NB4 (cell line): ENCODE measurements around the gene PTPN20.

Experiments used
- DNase-seq: peaks from one replicate; pipeline ENCODE4 v3.0.0; 2010; ENCODE audit warnings: low read depth
- H3K4me3 ChIP-seq: one replicate; pipeline ENCODE4 v1.5.1; 2011; ENCODE audit warnings: mild to moderate bottlenecking, low read depth, low read length, moderate library complexity
- MYC ChIP-seq: IDR thresholded peaks from 2 replicates; pipeline ENCODE4 v1.6.1; 2011; ENCODE audit warnings: low read depth, low read length
- POLR2A ChIP-seq: IDR thresholded peaks from 2 replicates; pipeline ENCODE4 v1.6.1; 2011; ENCODE audit warnings: mild to moderate bottlenecking; ENCODE audit not compliant: insufficient read length; ENCODE audit errors: extremely low read depth
- TF ChIP-seq, protein P1 (sequence below): IDR thresholded peaks from 2 replicates; pipeline ENCODE4 v1.6.1; 2011; ENCODE audit warnings: low read depth, low read length
- TF ChIP-seq, protein P2 (sequence below): IDR thresholded peaks from one replicate; pipeline ENCODE4 v1.5.1; 2012; ENCODE audit warnings: low read depth, low read length

PTPN20 gene

DNA sequence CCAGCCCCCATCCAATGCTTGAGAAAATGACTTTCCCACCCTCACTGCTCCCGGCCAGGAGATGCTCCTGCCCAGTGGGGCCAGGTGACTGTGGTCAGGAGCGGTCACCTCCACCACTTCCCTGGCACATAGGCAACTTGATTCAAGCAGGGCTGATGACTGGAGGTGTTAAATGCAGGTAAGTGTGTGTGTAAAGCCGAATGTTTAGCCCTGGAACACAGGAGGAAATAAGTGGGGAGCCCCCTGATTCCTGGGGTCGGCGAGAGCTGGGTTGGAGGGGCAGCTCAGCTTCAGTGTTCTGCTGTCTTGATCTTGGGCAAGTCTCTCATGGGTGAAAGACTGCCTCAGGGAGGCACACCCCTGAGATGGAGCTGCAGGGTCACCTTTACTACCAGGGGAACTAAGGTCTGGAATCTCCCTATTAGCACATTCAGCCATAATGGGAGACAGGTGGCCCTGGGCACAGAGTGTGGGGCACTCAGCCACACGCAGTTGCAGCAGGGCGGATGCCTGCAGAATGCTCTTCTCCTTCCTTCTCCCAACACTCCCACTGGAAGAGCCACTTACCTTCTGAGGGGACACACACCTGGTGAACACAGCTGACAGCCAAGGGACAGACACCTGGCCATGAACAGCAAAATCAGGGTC lies 124.1 kb downstream of the PTPN20 start:
- H3K4me3 ChIP-seq, result no peak overlapping the region
- no peak for DNase-seq
- TF ChIP-seq MYC, result no peak

DNA sequence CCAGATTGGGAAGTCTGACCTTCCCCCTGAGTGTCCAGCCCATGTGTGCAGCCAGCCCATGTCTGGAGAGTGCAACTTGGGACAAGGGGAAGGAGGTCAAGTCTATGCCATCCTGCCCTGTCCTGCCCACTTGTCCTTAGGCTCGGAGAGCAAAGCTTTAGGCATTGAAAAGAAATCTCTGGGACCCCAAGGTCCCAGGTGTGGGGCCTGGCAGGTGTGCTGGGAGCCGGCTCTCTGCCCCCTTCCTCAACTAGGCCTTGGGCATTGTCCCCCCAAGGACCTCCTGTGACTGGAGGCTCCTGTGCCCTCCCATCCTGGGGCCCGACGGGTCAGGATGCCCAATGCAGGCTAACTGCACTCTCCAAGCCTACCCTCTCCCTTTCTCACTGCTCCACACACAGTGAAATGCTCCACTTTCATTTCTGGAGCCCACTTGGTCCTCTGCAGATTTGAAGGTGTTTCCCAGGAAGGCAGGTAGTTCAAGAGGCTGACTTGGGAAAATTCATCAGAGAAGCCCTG lies 124.7 kb downstream of the PTPN20 start:
- no peak overlapping the region for H3K4me3 ChIP-seq
- no peak for DNase-seq
- TF ChIP-seq, protein P1, sequence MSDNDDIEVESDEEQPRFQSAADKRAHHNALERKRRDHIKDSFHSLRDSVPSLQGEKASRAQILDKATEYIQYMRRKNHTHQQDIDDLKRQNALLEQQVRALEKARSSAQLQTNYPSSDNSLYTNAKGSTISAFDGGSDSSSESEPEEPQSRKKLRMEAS, result no peak
- TF ChIP-seq MYC (no peak), POLR2A (no peak)
- TF ChIP-seq, protein P2, sequence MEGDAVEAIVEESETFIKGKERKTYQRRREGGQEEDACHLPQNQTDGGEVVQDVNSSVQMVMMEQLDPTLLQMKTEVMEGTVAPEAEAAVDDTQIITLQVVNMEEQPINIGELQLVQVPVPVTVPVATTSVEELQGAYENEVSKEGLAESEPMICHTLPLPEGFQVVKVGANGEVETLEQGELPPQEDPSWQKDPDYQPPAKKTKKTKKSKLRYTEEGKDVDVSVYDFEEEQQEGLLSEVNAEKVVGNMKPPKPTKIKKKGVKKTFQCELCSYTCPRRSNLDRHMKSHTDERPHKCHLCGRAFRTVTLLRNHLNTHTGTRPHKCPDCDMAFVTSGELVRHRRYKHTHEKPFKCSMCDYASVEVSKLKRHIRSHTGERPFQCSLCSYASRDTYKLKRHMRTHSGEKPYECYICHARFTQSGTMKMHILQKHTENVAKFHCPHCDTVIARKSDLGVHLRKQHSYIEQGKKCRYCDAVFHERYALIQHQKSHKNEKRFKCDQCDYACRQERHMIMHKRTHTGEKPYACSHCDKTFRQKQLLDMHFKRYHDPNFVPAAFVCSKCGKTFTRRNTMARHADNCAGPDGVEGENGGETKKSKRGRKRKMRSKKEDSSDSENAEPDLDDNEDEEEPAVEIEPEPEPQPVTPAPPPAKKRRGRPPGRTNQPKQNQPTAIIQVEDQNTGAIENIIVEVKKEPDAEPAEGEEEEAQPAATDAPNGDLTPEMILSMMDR, result no peak

DNA sequence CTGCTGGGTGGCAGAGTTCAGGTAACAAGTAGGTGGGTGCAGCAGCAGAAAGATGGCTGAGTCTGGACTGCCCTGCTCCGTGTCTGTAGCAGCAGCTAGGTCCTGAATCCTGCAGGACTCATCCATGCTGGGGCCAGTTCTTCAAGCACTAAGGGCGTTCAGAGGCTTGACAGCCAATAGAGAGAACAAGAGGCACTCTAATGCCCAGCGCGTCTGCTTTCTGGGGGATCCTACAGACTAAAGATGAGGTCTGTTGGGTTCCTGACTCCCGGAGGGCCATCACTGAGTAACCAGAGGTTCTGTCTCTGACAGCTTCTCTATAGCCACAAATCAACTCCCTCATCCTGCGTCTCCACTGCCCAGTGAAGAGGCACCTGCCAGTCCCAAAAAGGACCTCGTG lies 125.5 kb downstream of the PTPN20 start:
- H3K4me3 ChIP-seq, result no peak overlapping the region
- no peak for DNase-seq
- TF ChIP-seq POLR2A (no peak), MYC (no peak)
- TF ChIP-seq, protein P1, result no peak
- TF ChIP-seq, protein P2, result no peak

DNA sequence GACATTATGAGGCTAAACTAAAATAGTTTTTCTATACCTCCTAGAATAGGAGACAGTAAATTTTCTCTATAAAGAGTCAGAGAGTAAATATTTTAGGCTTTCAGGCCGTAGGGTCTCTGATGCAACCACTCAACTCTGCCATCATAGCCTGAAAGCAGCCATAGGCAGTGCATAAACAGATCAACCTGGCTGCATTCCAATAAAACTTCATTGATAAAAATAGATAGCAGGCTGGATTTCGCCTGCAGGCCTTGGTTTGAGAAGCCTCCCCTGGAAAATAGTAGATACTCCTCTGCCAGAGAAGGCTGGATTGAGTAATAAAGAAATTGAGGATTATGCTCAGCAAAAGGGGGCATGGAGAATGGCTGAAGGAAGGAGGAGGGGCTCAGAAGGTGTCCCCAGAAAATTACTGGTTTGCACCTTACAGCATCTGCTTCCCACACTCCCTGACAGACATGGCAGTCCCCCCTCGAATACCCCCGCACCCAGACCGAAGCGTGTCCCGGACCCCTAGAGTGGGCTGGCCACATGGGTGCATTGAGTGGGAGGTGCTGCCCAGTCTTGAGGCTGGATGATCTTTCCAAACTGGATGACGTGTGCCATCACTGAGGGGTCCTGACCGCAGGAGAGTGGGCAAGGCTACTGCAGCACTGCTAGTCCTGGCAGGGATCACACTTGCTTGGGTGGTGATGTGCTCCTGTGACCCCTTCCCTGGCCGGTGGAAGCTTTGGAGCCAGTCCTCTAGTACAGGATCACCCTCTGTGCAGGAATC lies 126.6 kb downstream of the PTPN20 start:
- TF ChIP-seq POLR2A (no peak), MYC (no peak)
- TF ChIP-seq, protein P2, result no peak
- TF ChIP-seq, protein P1, result no peak
- DNase-seq, result no peak
- no peak overlapping the region for H3K4me3 ChIP-seq

DNA sequence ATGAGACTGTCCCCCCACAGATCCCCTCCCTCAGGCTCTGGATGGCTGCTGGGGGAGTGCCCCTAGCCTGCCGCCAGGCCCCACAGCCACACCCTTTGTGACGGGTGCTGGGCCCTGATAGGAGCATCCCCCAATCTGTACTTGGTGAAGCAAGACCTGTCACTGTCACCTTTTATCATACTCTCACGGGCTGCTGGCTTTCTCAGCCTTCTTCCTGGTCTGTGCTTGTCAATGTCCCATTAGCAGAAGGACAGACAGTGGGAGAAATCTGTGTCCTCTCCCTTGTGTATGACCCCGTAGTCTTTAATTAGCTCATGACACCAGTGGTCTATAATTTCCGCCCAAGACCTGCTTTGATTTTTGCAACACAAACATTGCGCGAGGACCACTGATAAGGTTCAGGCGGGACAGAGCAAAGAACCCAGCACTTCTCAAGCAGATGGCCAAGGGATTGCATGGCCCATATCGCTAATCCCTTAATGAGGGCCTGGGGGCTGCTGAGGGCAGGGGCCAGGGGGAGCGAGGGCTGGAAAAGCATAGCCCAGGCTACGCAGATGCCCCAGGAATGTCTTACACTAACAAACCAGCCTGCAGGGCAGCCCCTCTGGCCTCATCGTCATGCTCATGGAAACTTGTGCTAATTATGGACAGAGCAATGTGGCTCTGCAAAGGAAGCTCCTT lies 127.8 kb downstream of the PTPN20 start:
- no peak overlapping the region for H3K4me3 ChIP-seq
- TF ChIP-seq, protein P1, result no peak
- TF ChIP-seq POLR2A, result no peak
- TF ChIP-seq, protein P2, result no peak
- TF ChIP-seq MYC, result no peak
- no peak for DNase-seq

DNA sequence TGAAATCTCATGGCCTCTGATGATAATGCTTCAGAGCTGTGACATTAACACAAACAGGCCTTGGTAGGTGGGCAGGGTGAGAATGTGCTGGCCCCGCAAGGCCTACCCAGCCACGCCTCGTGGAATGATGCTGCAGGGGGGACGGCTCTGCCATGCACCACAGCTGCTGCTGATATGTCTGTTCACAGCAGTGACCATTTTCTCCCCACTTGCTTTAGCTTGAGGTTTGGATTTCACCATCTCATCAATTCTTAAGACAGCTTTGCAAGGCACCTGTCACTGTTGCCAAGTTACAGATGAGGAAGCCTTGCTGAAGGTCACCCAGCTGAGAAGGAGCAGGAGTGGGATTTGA lies 128.3 kb downstream of the PTPN20 start:
- no peak for DNase-seq
- TF ChIP-seq, protein P2, result no peak
- TF ChIP-seq MYC, result no peak
- TF ChIP-seq, protein P1, result no peak
- no peak for TF ChIP-seq POLR2A
- H3K4me3 ChIP-seq, result no peak overlapping the region
